ENCODE measurements around the gene FMN1.

GRCh38 chr15:33099739-33100138, 94.8 kb downstream of the FMN1 start:
- TF ChIP-seq GATA3 (IDR thresholded peaks at IDR 0.05; ENCODE audit: low read depth, low read length) (no peak), GATA2 (IDR thresholded peaks at IDR 0.05; ENCODE audit: low read depth, low read length) (no peak)

Measured in SH-SY5Y (cell line).